D721Med (cell line): ENCODE results near the gene RABGAP1.
"Not testable (repeated sequence)": the region's sequence is repeated elsewhere in the genome, so short reads cannot be mapped to it uniquely, and the experiment has no call there.

Experiments used
- DNase-seq: peaks from one replicate; pipeline ENCODE4 v3.0.0; 2011; ENCODE audit warnings: low spot score; ENCODE audit not compliant: insufficient read length
- FAIRE-seq: peaks from 2 replicates; lab custom pipeline; 2011; peaks lifted over from hg19 to GRCh38; lab: Jason Lieb, UNC
- CTCF ChIP-seq: IDR thresholded peaks from 2 replicates; pipeline ENCODE4 v1.5.1; 2012; ENCODE audit warnings: mild to moderate bottlenecking, control low read depth; ENCODE audit not compliant: insufficient read depth; ENCODE audit errors: missing control alignments

The RABGAP1 gene

GRCh38 chr9:122940749-122941581 lies at the start of gene RABGAP1:
RABGAP1 (plus strand) TSS chr9:122941020; CDS start chr9:122957060, 16,040 bp downstream.
- TF ChIP-seq CTCF, result no peak

GRCh38 chr9:122897969-122898368 lies 42.9 kb upstream of the RABGAP1 start:
- TF ChIP-seq CTCF, result no peak
- DNase-seq (no peak), FAIRE-seq (no peak)

More at GRCh38 chr9:122940749-122941581, at the start of gene RABGAP1:
- peak; percentile 88 for DNase-seq
- no peak for FAIRE-seq

- DNase-seq (no peak), FAIRE-seq (no peak)
- TF ChIP-seq CTCF, result no peak
Measured at GRCh38 chr9:122900791-122901190, 40.0 kb upstream of the RABGAP1 start.

- FAIRE-seq, result no peak
- DNase-seq, result no peak
- TF ChIP-seq CTCF, result no peak
Measured at GRCh38 chr9:122904466-122904822, 36.4 kb upstream of the RABGAP1 start.

- TF ChIP-seq CTCF, result no peak
- peak; percentile 92 for FAIRE-seq
- peak; percentile 21 for DNase-seq
Measured at GRCh38 chr9:122904823-122905710, 35.8 kb upstream of the RABGAP1 start, which contains the start of gene RC3H2. RC3H2 (minus strand) TSS chr9:122905359; CDS start chr9:122897509, 7,850 bp downstream.

GRCh38 chr9:122906122-122906521 lies 34.7 kb upstream of the RABGAP1 start:
- not testable (repeated sequence) for DNase-seq, FAIRE-seq

GRCh38 chr9:122912671-122912963 lies 28.2 kb upstream of the RABGAP1 start:
- DNase-seq (no peak), FAIRE-seq (no peak)
- no peak for TF ChIP-seq CTCF
